GM12892 (cell line): Measurements from ENCODE around the gene WDTC1.

Source experiments
- POLR2A ChIP-seq: IDR thresholded peaks from 2 replicates; pipeline ENCODE4 v1.6.1; 2011; ENCODE audit warnings: low read depth, low read length, control low read depth
- POLR2AphosphoS5 ChIP-seq: IDR thresholded peaks from 2 replicates; pipeline ENCODE4 v1.6.1; 2011; ENCODE audit warnings: low read depth, low read length, control low read depth
- TAF1 ChIP-seq: IDR thresholded peaks from 2 replicates; pipeline ENCODE4 v1.6.1; 2011; ENCODE audit warnings: low read depth, mild to moderate bottlenecking, control low read depth, low read length, borderline replicate concordance

- TF ChIP-seq POLR2AphosphoS5 = no peak
- TF ChIP-seq POLR2A = no peak
- no peak for TF ChIP-seq TAF1
Observed at GRCh38 chr1:27284425-27285273, 50.2 kb downstream of the WDTC1 start.
